ENCODE measurements around the gene MLLT11. TPM values are rescaled to one million over a fixed set of nuclear protein-coding genes. Genes with fewer than 3 reads are reported as not detected.
A peak's percentile ranks its signal among the peaks of the same experiment; 100 is the strongest.

Gene MLLT11
- total RNA-seq, result 1 to 10 TPM in 2 of 4 donors, under 1 TPM in 2; 0.16 to 1.8 (median 1.1) TPM

GRCh38 chr1:151060007-151060656 is at the start of gene MLLT11:
Gene MLLT11, plus strand, starts transcription at chr1:151060397. Its CDS starts 6,828 bp downstream, at chr1:151067225.
- Histone ChIP-seq H3K27ac (peak within 1 kb of the TSS; percentile 76 to 95 (median 94)), H3K9me3 (no peaks in the 10 kb centered on the region), H3K36me3 (peaks cover 0 to 16% of the 10 kb centered on the region in 2 donors), H3K4me3 (peak within 1 kb of the TSS; percentile 90 to 95), H3K27me3 (no peaks in the 10 kb centered on the region), H3K4me1 (peaks cover 0 to 51% (median 13%) of the 10 kb centered on the region in 3 donors)
- 2 to 4% methylated on average over 9 to 14 of the region's 15 CpGs for WGBS, 2 donors (ENCODE audit: low coverage in 1 of 2)
- no peak for TF ChIP-seq POLR2A (IDR thresholded peaks at IDR 0.05)
- peak; percentile 30 for TF ChIP-seq POLR2AphosphoS5 (IDR thresholded peaks at IDR 0.05)
- ATAC-seq, result peak; percentile 44

- H3K4me3 ChIP-seq, result no peak overlapping the region
- no peak overlapping the region for H3K27ac ChIP-seq
- WGBS, 2 donors (ENCODE audit: low coverage in 1 of 2), result 38 to 61% methylated on average over 2 to 4 of the region's 4 CpGs
- H3K36me3 ChIP-seq, result peaks cover 0 to 16% of the 10 kb centered on the region in 2 donors
- no peaks in the 10 kb centered on the region for H3K9me3 ChIP-seq
- no peak for ATAC-seq
- no peaks in the 10 kb centered on the region for H3K27me3 ChIP-seq
- peaks cover 0 to 53% (median 11%) of the 10 kb centered on the region in 3 donors for H3K4me1 ChIP-seq
- TF ChIP-seq CTCF (IDR thresholded peaks at IDR 0.05), result no peak
- no peak for TF ChIP-seq EP300 (IDR thresholded peaks at IDR 0.05)
- no peak for TF ChIP-seq POLR2AphosphoS5 (IDR thresholded peaks at IDR 0.05)
- no peak for TF ChIP-seq POLR2A (IDR thresholded peaks at IDR 0.05)
Measured at GRCh38 chr1:151011154-151011850, 48.9 kb upstream of the MLLT11 start.

- TF ChIP-seq EP300 (IDR thresholded peaks at IDR 0.05), result no peak
- no peak for TF ChIP-seq POLR2A (IDR thresholded peaks at IDR 0.05)
- TF ChIP-seq POLR2AphosphoS5 (IDR thresholded peaks at IDR 0.05), result no peak
- no peak for TF ChIP-seq CTCF (IDR thresholded peaks at IDR 0.05)
- no peak overlapping the region for H3K4me3 ChIP-seq
- H3K27me3 ChIP-seq, result no peaks in the 10 kb centered on the region
- peaks cover 0 to 21% of the 10 kb centered on the region in 2 donors for H3K36me3 ChIP-seq
- no peak for ATAC-seq
- 84% methylated on average over 4 to 10 of the region's 14 CpGs for WGBS, 2 donors (ENCODE audit: low coverage in 1 of 2)
- peak overlapping the region in 1 of 4 donors; percentile 35 for H3K27ac ChIP-seq
- peaks cover 0 to 41% (median under 1%) of the 10 kb centered on the region in 3 donors for H3K4me1 ChIP-seq
- no peaks in the 10 kb centered on the region for H3K9me3 ChIP-seq
Measured at GRCh38 chr1:151012684-151013471, 47.3 kb upstream of the MLLT11 start.

GRCh38 chr1:151013518-151013917 is 46.7 kb upstream of the MLLT11 start:
- WGBS, 2 donors (ENCODE audit: low coverage in 1 of 2), result 51 to 80% methylated on average over 1 to 2 of the region's 2 CpGs
- ATAC-seq, result no peak
- Histone ChIP-seq H3K36me3 (peaks cover 0 to 28% of the 10 kb centered on the region in 2 donors), H3K27ac (no peak overlapping the region), H3K4me3 (no peak overlapping the region), H3K9me3 (no peaks in the 10 kb centered on the region), H3K27me3 (no peaks in the 10 kb centered on the region), H3K4me1 (peaks cover 0 to 39% (median 0%) of the 10 kb centered on the region in 3 donors)
- TF ChIP-seq POLR2AphosphoS5 (IDR thresholded peaks at IDR 0.05), result no peak
- TF ChIP-seq POLR2A (IDR thresholded peaks at IDR 0.05), result no peak
- TF ChIP-seq CTCF (IDR thresholded peaks at IDR 0.05), result no peak
- TF ChIP-seq EP300 (IDR thresholded peaks at IDR 0.05), result no peak

GRCh38 chr1:151024540-151025146 is 35.6 kb upstream of the MLLT11 start:
- no peaks in the 10 kb centered on the region for H3K27me3 ChIP-seq
- ATAC-seq, result peak; percentile 94
- no peaks in the 10 kb centered on the region for H3K9me3 ChIP-seq
- peak overlapping the region in 3 of 4 donors; percentile 9 to 45 (median 36) for H3K27ac ChIP-seq
- peaks cover 0 to 73% of the 10 kb centered on the region in 2 donors for H3K36me3 ChIP-seq
- peaks cover 0 to 12% (median 0%) of the 10 kb centered on the region in 3 donors for H3K4me1 ChIP-seq
- no peak overlapping the region for H3K4me3 ChIP-seq
- TF ChIP-seq CTCF (IDR thresholded peaks at IDR 0.05) (peak in 3 of 4 experiments; percentile 76 to 85 (median 78)), POLR2A (IDR thresholded peaks at IDR 0.05) (no peak)
- 0 to 44% methylated on average over 1 of the region's 6 CpGs for WGBS, 2 donors (ENCODE audit: low coverage in 1 of 2)

Measured in gastroesophageal sphincter (tissue), 4 donors.